ENCODE data around the gene TPSD1.

DNA sequence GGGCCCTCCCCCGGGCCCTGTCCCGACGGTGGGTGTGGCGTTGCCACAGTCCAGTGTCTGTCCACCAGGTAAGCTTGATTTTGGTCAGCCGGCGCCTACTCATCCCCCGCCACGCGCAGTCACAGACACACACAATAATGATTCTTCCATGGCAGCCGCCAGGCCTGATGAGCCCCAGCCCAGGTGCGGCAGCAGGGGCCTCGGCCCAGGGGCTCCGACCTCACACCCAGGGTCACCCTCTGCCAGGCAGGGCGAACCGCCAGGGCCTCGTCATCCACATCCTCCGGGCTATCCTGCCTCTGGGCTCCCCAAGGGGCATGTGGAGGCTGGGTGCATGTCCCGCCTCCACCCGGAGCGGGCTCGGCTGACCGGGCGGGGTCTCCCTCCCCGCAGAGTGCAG lies 38.3 kb upstream of the TPSD1 start:
- TF ChIP-seq CTCF (IDR thresholded peaks at IDR 0.05) (no peak), POLR2AphosphoS5 (IDR thresholded peaks at IDR 0.05) (no peak), EP300 (IDR thresholded peaks at IDR 0.05) (no peak)

All from stomach (tissue), 4 donors.